Stimulated activated CD8-positive, alpha-beta memory T cell treated with anti-CD3 and anti-CD28 coated beads, Interleukin-15, amount 100 ng/mL, for 48 hours (primary cell): ENCODE results near the gene EMC6.
A peak's percentile ranks its signal among the peaks of the same experiment; 100 is the strongest.

Source experiments
- DNase-seq, 2 donors: peaks; one replicate each; pipeline ENCODE4 v3.0.0-alpha.2; 2020; ENCODE audit warnings: low read depth in 2 of 2

Gene EMC6

DNA sequence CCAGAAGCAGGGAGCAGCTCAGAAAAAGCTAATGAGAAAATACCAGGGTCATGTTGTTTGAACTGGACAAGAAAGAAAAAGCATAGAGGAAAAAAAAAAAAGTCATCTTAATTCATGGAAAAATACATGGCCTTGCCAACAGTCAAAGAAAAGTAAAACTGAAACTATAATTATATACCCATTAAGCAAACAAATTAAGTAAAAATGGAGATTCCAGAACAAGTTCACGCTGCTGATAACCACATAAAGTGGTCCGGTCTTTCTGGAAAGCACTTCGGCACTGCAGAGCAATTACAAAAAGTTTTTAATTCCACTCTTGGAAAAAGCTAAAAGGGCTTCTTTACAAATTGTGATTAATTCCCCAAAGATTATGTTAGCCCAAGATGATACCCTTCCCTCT lies 39.8 kb downstream of the EMC6 start:
- no peak for DNase-seq

- peak; percentile 64 to 67 for DNase-seq
These were observed 42.4 kb downstream of the EMC6 start for GRCh38 chr17:3710951-3711383.

DNA sequence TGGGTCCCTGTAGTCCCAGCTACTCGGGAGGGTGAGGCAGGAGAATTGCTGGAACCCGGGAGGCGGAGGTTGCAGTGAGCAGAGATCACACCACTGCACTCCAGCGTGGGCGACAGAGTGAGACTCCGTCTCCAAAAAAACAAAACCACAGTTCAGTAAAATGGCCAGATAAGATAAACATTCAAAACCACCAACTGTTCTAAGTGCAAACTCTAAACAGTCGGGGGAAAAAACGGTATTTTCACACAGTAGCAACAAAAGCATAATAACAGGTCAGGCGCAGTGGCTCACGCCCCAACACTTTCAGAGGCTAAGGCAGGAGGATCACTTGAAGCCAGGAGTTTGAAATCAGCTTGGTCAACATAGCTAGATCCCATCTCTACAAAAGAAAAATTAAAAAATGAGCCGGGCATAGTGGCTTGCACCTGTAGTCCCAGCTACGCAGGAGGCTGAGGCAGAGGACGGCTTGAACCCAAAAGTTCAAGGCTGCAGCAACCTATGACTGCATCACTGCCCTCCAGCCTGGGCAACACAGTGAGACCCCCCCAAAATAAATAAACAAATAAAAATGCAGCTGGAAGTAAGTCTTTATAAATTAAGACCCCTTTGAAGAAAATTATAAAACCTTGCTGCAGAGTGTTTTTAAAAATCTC lies 44.3 kb downstream of the EMC6 start:
- DNase-seq: peak in 1 of 2 donors; percentile 32

DNA sequence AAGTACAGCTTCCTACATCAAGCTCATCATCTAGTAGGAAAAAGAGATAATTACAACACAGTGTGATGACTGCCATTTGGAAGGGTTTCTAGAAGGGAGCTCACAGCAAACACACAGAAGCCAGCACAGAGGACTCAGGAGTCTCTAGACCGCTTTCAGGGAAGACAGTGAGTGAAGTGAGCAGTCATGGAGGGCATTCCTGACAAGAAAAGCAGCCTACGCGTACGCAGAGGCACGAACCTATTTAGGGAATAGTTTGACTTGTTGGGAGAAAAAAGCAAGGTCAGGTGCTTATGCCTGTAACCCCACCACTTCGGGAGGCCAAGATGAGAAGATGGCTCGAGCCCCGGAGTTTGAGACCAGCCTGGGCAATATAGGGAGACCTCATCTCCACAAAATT lies 46.7 kb downstream of the EMC6 start:
- no peak for DNase-seq

DNA sequence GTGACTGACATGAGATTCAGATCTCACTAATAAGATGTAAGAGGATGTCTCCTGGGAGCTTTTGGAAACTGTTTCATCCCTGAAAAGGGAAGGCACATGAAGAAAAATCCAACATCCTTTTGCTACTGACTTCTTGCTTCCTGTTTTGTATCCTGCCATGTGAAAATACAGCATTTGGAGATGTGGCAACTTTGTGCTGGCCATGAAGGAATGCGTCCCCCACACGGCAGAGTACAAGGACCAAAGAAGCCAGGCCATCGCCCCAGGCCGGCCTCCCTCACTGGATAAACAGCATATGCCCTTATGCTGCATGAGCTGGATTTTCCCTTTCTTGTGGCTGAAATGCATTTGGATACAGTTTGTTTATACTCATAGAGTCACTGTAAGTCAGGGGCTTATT lies 49.6 kb downstream of the EMC6 start:
- DNase-seq: no peak

GRCh38 chr17:3719265-3719664 lies 50.7 kb downstream of the EMC6 start:
- DNase-seq: no peak
